HG03060 (cell line): ENCODE measurements around the gene ZFYVE28.

ENCODE experiments used
- ATAC-seq: cut with Tn5 transposase; IDR thresholded peaks from one replicate; pipeline ENCODE4 v1.9.1; 2021; ENCODE audit warnings: low read depth, moderate number of reproducible peaks; ENCODE audit not compliant: unreplicated experiment

The ZFYVE28 gene

DNA sequence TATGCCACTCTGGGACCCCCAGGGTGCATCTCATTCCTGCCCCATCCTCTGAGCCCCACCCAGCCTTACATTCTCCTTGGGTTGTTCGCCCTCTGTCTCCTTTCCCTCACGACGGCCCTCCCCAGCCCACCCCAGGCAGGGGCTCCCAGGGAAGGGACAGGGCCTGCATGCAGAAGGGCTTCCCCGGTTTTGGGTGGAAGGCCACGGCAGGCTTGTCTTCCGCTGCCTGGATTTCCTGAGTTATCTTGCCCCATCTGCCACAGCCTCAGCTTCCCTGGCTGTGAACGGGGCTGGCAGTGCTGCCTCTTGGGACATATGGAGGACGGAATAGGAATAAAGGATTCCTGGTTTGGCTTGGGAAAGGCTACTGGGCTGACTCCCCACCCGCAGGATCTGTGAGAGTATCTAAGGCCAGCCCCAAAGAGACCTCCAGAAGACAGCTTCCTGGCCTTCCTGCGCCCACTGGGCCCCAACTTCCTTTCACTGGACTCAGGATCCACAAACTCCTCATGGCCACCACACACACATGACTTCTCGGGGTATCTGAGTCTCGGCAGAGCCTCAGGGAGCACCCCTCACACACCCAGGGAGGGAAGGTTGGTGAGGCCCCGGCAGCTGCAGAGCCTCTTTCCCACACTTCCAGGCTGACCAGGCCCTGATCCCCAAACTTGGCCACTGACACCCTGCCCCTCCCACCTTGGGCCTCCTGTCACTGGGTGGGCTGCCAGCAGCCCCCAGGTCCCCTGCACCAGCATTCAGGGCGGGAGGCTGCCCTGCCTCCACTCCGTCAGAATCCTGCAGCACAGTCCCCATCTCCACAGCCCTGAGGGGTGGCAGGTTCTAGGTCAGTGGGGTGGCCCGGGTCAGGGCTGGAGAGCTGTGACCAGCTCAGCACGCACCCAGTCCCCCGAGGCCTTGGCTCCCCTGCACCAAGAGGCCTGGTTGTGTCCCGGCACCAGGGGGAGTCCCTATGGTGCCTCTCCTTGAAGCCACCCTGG lies 153.0 kb downstream of the ZFYVE28 start:
- ATAC-seq: no peak

DNA sequence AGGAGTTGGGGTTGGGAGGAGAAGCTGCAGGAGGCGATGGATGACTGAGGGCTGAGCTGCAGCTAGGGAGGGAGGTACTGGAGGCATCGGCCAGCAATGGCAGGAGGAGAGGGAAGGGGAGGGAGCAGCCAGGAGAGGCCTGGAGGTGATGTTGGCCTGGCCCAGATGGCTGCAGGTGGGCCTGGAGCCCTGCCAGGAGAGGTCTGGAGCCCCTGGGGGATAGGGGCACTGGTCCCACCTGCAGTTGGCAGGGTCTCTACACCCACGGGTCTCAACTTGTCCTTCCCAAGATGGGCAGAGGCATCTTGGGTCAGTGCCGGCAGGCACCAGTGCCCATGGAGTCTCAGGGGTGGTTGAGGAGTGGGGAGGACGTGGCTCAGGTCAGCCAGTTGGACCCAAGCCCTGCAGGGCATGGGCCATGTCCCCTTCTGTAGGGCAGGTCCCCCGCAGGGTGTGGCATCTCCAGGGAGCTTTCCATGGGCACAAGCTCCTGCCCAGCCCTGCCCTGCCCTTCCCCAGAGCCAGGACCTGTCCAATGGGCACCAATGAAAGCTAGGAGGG lies 153.9 kb downstream of the ZFYVE28 start:
- no peak for ATAC-seq

DNA sequence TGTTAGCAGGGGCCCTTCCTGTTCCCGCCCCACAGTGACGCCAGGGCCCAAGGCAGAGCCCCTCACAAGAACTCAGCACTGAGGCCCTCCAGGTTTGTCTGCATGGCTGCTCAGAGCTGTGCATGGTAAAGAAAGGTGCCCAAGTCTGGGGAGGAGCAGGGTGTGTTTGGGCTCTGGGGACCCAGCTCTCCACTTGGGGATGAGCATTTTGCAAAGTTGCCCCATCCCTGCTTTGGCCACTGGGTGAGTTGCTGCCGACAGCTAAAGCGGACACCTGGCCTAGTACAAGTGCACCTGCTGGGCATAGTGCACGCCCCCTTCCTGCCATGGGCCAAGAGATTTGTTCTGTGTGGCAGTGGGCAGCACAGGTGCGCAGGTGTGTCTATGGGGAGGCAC lies 154.5 kb downstream of the ZFYVE28 start:
- ATAC-seq: no peak

DNA sequence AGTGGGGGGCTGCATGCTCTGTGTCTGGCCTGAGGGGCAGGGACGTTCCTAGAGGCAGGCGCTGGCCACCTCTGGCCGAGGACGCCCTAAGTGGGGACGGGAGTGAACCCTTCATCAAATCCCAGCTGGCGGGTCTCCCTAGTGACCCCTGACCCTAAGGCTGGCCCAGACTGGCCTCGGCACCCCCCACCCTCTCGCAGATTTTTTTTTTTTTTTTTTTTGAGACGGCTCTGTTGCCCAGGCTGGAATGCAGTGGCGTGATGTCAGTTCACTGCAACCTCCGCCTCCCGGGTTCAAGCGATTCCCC lies 155.5 kb downstream of the ZFYVE28 start:
- no peak for ATAC-seq

DNA sequence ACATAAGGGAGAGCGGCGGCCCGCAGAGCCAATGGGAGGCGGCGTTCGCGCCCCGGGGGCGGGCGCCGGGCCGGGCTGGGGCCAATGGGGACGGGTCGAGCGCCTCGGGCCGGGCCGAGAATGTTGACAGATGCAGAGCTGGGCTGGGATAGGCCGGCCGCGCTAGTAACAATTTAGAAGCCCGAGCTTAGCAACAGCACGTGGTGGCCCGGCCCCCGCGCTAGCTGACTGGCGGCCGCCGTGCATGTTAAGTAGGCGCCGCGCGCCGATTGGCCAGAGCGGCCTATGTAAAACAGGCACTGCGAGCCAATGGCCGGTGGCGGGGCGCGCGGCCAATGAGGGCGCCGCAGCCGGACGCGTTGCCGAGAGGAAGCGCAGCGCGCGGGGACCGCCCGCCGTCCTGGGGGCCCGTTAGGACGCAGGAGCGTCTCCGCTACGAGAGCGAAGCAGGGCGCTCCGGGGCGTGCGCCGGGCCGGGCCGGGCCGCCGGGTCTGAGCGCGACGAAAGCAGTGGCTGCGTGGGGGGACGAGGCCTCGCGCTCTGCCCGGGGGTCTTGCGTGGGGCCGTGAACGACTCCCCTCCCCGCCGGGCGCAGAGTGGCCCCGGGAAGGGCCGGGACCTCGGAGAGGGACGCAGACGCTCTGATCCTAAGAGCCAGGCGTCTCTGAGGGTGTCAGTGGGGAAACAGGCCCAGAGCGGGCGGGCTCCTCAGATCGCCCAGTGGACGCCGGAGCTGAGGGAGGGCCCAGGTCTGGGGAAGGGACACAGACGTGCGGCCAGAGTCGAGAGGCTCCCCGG lies 156.1 kb downstream of the ZFYVE28 start:
- ATAC-seq: peak; percentile 83

DNA sequence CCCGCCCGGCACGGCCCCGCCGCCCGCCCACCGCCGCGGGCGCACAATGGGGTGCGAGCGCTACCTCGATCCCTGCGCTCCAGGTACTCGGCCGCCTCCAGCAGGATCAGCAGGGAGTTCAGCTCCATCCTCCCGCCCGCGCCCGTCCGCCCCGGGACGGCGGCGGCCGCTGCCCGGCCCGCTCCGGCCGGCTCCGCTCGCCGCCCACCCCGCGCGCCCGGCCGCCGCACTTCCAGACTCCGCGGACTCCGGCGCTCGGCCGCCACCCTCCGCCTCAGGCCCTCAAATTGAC lies 156.6 kb downstream of the ZFYVE28 start, which contains the start of gene MXD4:
MXD4 (minus strand) TSS at position 257 of the 292 bp plus-strand sequence; CDS start at position 128, 129 bp downstream.
- ATAC-seq: no peak

DNA sequence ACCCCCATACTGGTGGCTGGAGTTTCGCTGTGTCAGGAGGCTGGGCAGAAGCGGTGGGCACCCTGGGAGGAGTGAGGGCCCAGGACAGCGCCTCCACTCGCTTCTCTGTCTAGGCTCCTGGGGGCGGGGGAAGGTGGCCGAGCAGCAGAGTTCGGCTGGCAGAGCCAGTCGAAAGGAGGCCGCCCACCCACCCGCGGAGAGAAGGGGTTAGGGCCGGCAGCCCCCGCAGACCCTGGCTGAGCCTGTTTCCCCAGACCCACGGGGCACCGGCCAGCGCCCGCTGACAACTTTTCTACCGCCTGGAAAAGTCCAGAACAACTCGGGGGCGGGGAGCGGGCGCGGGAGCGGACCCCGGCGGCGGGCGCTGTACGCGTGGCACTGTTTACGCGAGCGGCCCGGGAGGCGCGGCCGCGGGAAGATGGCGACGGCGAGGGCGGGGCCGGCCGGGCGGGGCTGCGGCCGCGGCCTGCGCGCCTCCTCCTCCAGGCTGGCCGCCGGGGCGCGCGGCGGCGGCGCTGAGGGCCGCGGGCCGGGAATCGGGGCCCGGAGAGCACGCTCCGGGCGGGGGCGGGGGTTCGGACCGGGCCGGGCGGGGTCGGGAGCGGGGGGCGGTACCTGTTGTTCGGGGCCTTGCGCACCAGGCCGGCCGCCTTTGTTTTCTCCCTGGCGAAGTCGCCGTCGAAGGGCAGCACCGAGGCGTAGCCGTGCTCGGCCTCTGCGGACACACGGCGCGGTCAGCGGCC lies 157.2 kb downstream of the ZFYVE28 start:
- ATAC-seq: no peak

DNA sequence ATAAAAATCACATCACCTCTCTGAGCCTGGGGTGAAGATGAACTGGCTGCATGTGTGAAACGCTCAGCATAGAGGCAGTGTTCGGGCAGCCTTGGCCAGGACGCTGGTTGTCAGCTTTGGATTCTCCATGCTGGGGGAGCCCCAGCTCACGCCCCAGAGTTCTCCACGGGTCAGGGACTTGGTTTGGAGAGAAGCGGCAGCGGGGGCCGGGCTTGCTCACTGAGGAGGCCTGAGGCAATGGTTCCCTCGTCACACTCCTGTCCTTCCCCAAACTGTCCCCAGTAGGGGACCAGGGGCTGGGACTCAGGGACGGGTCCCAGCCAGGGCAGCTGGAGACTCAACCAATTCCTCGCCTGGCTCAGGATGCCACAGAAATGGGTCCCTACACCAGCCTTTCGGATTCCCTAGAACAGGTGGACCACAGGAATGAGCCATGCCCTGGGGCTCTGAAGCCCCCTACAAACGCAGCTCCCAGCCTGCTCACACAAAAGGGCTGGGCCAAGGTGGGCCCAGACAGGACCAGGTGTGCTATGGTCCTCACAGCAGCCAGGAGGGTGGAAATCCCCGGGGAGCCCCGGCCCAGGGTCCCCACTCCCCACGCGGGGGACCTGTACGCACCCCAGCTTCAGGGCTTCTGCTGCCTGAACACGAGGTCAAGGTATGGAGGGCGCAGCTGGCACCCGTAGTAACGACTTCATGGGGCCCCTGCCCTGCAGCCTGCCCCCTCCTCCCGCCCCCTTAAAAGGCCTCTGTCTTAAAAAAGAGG lies 157.9 kb downstream of the ZFYVE28 start:
- ATAC-seq: no peak

DNA sequence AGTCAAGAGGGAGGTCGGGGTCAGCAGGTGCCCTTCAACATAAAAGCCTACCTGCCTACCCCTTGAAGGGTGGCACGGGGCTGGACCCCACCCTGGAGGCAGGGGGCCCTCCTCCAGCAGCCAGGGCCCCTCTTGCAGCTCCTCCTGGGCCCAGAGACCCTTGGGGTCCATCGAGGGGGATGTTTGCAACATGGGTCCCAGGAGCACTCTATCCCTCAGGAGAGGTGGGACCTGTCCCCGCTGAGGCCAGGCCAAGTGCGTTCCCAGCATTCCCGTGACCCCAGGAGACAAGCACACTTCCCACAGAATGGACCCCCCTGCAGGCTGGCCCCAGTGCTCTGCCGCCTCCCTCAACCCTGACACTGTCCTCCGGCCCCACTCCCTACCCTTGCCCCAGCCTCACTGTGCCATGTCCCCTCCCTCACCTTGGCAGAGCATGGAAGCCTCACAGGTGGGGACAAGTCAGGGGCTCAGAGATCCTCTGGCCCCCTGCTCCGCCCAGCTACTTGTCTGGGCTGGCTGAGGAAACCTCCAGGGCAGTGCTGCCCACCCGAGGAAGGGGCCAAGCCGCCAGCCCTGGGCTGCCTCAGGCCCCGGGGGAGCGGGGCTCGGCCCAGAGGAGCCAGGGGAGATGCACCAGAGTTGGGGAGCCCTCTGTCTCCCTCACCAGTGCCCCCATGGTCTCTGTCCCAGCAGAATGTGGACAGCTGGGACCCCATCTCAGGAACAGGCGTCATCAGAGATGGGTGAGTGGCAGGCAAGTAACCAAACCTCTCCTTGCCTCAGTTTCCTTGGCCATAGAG lies 158.7 kb downstream of the ZFYVE28 start:
- no peak for ATAC-seq

DNA sequence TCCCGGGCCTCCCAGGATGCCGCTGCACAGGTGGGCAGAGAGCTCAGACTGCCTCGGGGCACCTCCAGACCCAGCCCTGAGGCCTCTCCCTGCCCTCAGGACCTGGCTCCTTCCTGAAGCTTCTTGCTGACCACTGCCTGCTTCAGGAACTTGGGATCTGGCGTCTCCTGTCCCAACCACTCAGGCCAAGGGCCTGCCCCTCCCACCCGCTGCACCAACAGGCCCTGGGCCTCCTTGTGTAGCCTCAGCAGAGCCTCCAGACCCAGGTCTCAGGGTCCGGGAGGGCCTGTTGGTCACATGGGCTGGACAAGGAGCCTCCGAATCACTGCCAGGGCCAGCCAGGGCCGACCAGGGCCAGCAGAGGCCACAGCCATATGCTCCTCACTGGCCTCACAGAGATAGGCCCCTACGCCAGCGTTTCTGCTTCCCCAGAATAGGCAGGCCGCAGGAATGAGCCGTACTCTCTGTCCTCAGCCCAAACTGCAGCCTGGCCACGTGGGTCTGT lies 159.4 kb downstream of the ZFYVE28 start:
- ATAC-seq: no peak

DNA sequence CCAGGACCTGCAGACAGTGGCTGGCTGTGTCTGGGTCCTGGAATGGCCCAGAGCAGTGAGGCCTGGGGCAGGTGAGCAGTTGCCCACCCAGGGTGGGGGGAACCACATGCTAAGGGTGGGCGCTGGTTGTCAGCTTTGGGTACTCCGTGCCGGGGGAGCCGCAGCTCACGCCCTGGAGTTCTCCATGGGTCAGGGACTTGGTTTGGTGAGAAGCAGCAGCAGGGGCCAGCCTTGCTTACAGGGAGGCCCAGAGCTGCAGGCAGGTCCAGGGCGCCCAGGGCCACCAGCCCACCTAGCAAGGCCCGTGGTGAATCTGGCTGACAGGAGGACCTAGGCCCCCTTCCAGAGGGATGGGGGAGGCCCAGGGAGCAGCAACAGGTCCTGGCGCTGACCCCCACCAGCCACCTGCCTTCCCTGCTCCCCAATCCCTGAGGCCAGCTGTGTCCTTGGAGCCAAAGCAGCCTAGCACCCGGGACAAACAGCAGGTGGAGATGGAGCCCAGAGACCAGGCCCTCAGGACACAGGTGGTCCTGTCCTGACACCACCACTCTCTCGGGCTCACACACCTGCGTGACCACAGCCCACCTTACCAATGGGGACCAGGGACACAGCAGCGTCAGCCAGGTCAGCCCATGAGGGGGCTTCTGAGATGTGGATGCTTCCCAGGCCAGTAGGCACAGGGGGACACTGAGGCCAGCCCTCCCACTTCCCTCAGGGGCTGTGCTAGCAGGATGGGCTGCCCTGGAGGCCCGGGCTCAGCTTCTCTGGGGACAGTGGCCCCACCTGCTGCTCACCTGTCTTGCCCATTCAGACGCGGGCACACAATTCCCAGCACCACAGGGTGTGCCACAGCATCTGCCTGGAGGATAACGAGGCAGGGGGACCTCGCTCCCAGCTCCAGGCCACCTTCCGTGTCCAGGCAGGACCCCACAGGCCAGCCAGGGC lies 160.1 kb downstream of the ZFYVE28 start:
- no peak for ATAC-seq

DNA sequence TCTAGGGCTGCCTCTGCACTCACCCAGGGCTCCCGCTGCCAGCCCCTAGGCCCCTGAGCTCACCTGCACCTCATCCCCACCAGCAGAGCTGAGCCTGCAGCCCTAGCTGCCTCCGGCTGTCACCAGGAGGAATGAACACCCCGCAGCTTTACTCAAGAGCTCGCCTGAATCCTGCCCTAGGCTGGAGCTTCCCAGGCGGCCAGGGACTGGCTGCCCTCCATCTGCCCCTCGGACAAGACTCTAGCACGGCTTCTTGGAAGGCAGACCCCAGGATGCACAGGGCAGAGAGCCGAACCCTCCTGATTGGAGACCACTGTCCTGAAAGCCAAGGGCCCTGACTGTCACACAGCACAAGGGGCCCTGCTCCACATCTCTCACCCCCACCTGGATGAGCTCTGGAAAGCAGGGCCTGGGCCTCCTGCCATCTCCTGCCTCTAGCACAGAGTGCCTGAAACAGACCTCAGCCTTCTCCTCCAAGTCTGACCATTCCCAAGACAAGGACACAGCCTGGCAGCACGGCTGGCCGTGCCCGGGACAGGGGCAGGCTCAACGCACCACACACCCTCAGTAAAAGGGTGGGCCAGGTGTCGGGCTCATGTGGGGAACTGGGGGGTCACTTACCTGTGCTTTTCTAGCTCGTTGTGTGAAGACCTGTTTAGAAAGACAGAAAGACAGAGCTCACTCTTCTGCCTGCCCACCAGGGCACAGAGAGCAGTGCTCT lies 160.9 kb downstream of the ZFYVE28 start:
- ATAC-seq: no peak

DNA sequence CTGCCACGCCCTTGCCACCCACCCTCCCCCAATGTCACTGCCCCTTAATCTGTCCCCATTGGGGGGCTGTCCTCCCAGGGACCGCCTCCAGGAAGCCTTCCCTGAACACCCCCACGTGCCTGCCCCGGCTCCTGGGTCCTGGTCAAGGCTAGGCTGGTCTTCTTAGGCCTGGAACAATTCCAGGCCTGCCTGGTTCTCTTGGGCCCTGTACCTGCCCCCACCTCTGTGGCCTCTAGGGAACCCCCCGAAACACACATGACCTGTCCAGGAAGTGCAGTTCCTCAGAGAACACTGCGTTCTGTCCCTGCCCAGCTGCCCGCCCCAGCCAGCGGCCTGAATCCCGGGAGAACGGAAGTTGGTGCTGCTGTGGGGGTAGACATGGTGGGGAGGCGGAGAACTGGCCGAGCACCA lies 161.7 kb downstream of the ZFYVE28 start:
- ATAC-seq: no peak

DNA sequence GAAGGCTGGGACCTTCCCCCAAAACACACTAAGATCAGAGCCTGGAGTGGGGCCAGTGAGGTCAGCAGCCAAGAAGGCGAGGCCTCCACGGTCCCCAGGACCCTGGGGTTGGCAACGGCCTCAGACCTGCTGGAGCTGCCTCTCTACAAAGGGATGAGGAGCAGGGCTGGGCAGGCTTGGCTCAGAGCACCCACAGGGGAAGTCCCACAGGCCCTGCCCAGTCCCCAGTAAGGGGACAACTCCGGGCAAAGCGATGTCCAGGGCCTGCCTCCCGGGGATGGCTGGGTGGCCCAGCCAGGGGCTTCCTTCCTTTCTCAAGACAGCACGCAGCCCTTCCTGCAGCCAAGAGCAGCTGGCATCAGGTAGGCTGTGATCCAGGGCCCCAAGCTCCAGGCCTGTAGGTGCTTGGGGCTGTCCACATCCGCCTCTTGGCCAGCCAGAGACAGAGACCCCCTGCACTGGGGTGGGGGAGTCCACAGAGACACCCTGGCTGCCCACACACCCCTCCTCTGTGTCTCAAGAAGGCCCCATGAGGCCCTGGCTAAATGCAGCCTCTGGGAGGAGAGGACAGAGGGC lies 162.2 kb downstream of the ZFYVE28 start:
- ATAC-seq: no peak

DNA sequence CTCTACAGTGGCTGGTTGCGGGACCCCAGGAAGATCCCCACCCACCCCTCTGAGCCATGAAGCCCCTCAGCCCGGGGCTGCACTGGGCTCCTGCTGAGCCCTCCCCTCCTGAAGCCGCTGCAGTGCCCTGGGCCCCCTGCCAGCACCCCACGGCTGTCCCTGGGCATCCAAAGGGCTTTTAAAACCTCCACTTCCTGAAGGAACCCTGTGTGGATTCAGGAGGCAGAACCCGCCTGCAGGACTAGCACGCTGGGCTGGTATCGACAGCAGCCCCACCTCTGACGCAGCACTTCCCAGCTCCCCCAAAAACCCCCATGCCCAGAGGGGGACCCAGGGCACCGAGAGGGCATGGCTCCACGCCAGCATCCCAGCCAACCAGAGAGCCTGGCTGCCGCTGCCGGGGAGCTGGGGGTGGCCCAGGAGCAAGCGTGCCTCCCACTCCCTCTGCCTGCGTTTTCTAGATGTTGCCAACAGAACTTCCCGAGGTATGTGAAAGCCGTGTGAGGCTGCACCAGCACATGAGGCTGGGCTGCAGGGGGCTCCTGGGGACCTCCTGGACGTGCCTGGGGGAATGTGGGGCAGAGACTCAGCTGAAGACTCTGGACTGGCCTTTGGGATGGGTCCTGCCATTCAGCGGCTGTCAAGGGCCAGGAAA lies 162.8 kb downstream of the ZFYVE28 start:
- no peak for ATAC-seq
